Epithelial cell of esophagus (primary cell): ENCODE results near the gene CLPSL2.

ENCODE experiments used
- DNase-seq: peaks from one replicate; pipeline ENCODE4 v3.0.0; 2010; ENCODE audit warnings: low read depth
- H3K4me3 ChIP-seq: 2 replicates; pipeline ENCODE4 v1.5.1; 2011; ENCODE audit warnings: mild to moderate bottlenecking, low read length, control low read depth
- TF ChIP-seq, protein P1 (sequence below): IDR thresholded peaks from 2 replicates; pipeline ENCODE4 v1.5.1; 2011; ENCODE audit warnings: low read depth, mild to moderate bottlenecking, low read length, control low read depth, inconsistent platforms; ENCODE audit not compliant: insufficient read depth; ENCODE audit errors: missing control alignments

The CLPSL2 gene

GRCh38 chr6:35796236-35796635 lies 19.8 kb downstream of the CLPSL2 start:
- peak; percentile 54 for DNase-seq
- H3K4me3 ChIP-seq: no peak overlapping the region
- TF ChIP-seq, protein P1, sequence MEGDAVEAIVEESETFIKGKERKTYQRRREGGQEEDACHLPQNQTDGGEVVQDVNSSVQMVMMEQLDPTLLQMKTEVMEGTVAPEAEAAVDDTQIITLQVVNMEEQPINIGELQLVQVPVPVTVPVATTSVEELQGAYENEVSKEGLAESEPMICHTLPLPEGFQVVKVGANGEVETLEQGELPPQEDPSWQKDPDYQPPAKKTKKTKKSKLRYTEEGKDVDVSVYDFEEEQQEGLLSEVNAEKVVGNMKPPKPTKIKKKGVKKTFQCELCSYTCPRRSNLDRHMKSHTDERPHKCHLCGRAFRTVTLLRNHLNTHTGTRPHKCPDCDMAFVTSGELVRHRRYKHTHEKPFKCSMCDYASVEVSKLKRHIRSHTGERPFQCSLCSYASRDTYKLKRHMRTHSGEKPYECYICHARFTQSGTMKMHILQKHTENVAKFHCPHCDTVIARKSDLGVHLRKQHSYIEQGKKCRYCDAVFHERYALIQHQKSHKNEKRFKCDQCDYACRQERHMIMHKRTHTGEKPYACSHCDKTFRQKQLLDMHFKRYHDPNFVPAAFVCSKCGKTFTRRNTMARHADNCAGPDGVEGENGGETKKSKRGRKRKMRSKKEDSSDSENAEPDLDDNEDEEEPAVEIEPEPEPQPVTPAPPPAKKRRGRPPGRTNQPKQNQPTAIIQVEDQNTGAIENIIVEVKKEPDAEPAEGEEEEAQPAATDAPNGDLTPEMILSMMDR: no peak

- TF ChIP-seq, protein P1: no peak
- no peak for DNase-seq
- H3K4me3 ChIP-seq: no peak overlapping the region
These were observed 21.6 kb downstream of the CLPSL2 start for GRCh38 chr6:35797837-35798526.

DNA sequence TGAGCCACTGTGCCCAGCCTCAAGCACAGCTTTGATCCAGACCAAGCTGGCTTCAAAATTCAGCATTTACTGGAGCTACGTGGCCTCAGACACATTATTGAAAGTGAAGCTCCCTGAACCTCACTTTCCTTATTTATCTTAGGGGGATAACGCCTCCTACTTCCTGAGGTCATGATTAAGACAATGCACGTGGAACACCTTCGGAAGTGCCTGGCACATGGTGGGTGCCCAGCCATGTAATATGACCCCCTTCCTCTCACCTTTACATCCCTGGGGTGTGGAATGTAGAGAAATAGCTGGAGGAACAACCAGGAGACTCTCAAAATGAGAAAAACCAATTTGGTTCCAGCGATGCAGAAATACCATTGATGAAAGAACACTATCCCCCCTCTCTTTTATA lies 22.3 kb downstream of the CLPSL2 start:
- no peak for DNase-seq
- no peak overlapping the region for H3K4me3 ChIP-seq
- TF ChIP-seq, protein P1: no peak

GRCh38 chr6:35801148-35801547 lies 24.8 kb downstream of the CLPSL2 start:
- TF ChIP-seq, protein P1: no peak
- no peak overlapping the region for H3K4me3 ChIP-seq
- DNase-seq: no peak

- no peak within 1 kb of the TSS for H3K4me3 ChIP-seq
- DNase-seq: peak; percentile 43
- TF ChIP-seq, protein P1: no peak
These were observed 28.8 kb downstream of the CLPSL2 start, which contains the start of gene LHFPL5 for GRCh38 chr6:35804996-35805736. Gene LHFPL5 (plus strand): TSS chr6:35805352. CDS start chr6:35805671, 319 bp downstream.

DNA sequence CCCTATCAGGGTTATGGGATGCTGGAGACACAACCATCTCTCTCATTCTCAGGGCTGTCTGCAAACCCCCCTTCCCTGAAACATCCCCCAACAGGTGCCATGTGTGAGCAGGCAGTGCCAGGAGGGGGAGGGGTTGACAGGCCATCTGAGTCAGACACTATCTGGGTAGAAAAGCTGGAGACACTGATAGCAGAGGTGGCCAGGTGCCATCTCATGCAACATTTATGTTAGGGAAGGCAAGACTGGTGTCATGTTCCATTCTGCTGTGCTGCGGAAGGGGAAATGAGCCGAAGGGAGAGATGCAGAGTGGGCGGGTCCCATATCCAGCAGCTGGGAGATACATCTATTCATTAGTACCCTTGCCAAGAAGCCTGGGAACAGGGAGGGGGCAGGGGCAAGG lies 32.3 kb downstream of the CLPSL2 start:
- TF ChIP-seq, protein P1: no peak
- DNase-seq: peak; percentile 25
- H3K4me3 ChIP-seq: no peak overlapping the region

GRCh38 chr6:35809809-35810208 lies 33.4 kb downstream of the CLPSL2 start:
- no peak overlapping the region for H3K4me3 ChIP-seq
- TF ChIP-seq, protein P1: no peak
- no peak for DNase-seq
